GM21786 (cell line): ENCODE measurements around the gene AHI1.
A peak's percentile ranks its signal among the peaks of the same experiment; 100 is the strongest.

Source experiments
- ATAC-seq: cut with Tn5 transposase; IDR thresholded peaks from one replicate; pipeline ENCODE4 v1.9.1; 2021; ENCODE audit not compliant: unreplicated experiment

The AHI1 gene

GRCh38 chr6:135464634-135465033 lies 32.9 kb downstream of the AHI1 start:
- ATAC-seq, result peak; percentile 75

DNA sequence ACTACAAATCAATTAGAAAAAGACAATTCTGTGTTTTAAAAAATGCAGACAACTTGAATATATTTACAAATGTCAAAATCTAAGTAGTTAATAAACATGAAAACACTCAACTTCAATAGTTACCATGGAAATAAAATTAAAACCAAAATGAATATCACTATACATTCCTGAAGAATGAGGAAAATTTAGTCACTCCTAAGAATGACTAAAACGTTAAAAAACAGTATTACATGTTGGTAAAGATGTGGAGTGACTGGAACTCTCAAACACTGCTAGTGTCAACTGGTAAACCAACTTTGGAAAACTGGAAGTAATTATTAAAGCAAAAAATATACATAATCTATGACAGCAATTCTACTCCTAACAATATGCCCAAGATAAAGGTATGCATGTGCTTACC lies 36.3 kb downstream of the AHI1 start:
- no peak for ATAC-seq

DNA sequence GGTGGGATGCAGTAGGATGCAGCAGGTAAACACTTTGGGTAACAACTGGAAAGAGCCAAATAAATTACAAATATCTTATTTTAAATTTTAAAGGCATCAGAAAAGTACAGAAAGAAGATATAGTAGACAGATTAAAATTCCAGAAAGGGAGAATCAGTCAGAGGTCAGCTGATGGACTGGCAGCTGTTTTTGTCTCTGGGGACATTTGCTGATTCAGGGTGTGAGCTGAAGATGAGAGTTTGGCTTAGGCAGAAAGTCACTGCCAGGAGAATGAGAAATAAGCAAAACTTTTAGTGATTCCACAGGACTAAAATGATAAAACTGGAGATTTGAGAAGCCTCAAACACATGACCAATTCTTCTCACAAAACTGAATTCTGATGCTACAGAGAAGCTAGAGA lies 39.5 kb downstream of the AHI1 start:
- ATAC-seq, result no peak

GRCh38 chr6:135451617-135452190 lies 45.8 kb downstream of the AHI1 start:
- no peak for ATAC-seq

DNA sequence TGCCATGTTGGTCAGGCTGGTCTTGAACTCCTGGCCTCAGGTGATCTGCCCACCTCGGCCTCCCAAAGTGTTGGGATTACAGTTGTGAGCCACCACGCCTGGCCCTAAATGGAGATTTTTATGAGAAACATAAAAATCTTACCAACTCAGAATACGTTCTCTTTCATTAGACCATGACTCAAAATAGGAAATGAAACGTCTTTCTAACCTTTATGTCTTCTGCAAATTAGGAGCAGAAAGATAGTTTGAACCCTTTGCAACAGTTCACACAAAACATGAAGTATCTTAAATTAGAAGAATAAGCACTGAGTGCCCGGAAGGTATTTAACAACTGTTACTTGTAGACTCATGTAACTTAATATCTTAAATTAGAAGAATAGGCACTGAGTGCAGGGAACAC lies 48.3 kb downstream of the AHI1 start:
- ATAC-seq, result no peak

DNA sequence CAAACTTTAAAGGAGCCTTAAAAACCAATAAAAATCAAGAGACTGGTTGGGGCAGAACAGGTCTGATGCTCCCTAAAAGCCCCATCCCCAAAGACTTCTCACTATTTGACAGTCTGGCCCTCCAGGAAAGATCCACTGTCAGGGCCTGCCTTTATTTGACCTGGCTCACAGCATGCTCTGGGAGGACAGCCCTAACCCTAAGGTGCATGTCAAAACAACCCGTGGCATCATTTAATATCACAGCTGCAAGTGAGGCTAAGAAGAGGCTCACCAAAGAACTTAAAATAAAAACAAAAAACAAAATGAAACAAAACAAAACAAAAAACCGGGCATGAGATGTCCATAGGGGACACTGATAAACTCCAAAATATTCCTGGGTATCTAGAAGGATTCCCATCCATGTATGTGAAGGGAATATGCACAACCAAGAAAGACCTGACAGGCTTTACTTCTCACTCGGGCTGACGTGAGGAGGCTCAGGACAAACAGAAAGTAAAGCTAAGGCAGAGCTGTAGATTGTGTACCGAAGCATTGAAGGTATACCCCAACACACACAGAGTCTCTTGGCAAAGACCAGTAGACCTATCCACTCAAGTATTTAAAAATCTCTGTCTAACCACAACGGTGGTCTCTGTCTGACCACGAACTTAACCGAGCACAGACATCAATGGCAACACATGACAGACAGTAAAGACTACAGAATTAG lies 57.3 kb downstream of the AHI1 start:
- peak; percentile 63 for ATAC-seq

- ATAC-seq, result no peak
These were observed 58.0 kb downstream of the AHI1 start for GRCh38 chr6:135439549-135439948.

DNA sequence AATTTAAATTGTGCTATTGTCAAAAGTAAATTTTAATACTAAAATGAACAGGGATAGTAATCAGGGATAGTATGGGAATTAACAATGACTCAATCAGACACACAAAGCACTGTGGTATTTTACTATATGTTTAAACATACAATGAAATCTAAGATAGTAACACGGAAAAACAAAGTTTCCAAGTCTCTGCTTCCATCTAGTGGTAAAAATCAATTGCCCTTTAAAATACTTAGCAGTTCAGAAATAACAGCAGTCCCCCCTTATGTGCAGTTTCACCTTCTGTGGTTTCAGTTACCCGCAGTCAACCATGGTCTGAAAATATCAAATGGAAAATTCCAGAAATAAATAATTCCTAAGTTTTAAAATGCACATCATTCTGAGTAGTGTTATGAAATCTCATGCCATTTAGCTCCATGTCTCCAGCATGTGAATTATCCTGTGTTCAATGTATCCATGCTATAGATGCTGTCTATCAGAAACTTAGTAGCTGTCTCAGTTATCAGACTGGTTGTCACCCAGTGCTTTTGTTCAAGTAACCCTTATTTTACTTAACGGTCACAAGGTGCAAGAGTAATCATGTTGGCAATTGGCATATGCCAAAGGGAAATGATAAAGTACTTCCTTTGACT lies 58.5 kb downstream of the AHI1 start:
- peak; percentile 52 for ATAC-seq

DNA sequence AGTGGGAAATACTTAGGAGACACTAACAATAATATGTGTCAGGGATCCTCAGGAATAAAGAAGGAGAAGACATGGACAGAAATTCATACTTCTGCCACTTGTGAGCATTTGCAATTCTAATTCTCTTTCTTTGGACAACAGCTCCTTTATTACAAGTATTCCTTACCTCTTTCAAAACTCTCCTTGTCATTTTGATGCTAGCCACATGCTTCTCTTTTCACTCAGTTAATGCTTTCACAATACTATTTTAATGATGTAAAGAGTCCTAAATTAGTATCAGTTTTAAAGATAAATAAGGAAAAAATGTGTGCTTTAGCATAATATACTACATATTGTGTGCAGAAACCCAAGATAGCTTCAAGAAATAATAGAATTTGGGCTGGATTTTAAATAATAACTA lies 62.5 kb downstream of the AHI1 start:
- no peak for ATAC-seq

- ATAC-seq, result peak; percentile 52
These were observed 63.4 kb downstream of the AHI1 start for GRCh38 chr6:135434095-135434494.

DNA sequence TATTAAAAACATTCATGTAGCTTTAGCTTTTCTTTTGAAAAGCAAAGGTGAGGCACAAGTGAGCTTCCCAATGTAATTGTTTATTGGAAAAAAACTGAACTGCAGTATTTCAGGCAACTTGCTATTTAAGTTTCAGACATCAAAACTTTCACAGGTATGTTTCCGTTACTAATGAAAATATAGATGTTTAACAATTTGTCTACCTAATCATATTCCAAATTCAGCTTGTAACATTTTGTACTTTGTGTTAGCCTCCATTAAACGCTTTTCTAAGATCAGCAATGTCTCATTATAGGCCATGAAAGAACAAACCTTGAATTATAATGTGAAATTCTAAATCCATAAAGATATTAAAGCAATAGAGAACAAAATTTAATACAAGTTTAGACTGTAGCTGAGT lies 69.5 kb downstream of the AHI1 start:
- ATAC-seq, result no peak

DNA sequence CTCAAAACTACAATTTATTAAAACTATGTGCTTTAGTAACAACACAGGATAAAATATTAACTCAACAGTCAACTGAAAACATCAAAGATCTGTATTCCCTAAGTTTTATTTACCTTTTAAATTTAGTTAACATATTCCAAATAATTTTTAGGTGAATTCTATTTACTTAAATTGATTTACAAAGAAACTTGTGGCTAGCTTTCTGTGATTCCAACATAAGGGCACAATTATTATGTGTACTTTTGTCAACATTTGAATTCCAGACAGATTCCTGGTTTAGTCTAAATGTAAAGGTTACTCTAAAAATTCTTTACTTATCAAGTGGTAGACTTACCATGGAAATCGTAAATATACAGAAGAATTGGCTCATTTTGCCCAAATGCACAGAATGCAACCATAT lies 70.7 kb downstream of the AHI1 start:
- no peak for ATAC-seq

- ATAC-seq, result no peak
These were observed 73.2 kb downstream of the AHI1 start for GRCh38 chr6:135424385-135424784.

DNA sequence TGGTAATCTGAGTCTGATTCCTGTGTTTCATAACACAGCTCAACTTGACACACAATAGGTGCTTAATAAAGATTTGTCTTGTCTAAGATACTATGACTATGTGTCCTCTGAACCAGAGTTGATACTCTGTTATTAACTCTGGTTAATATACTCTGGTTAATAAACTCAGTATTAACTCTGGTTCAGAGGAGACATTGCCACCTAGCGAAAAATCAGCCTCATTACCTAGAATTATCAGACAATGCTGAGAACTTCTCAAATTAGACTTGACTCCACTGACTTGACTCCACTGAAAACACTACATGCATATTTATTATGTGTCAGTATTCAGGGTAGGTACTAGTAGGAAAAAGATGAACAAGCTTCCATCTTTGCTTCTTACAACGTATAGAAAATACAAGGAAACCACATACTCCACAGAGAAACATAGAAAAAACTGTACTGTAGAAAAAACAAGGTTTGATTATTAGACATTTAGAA lies 73.9 kb downstream of the AHI1 start:
- ATAC-seq, result peak; percentile 93

DNA sequence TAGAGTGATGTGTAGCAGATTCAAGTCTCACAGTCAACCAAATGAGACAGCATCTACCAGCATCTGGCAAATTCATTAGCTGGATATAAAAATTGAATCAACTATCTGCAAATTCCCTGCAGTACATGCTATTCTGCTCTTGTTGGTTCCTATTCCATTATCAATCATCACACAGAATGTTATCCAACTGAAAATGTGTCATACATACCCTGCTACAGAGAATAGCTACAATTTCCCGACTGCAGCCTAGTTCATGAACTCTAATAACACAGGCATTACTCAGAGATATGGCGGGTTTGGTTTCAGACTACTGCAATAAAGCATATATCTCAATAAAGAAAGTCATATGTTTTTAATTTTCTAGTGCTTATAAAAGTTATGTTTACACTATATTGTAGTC lies 78.4 kb downstream of the AHI1 start:
- ATAC-seq, result no peak

- ATAC-seq, result no peak
These were observed 79.3 kb downstream of the AHI1 start for GRCh38 chr6:135418040-135418760.

DNA sequence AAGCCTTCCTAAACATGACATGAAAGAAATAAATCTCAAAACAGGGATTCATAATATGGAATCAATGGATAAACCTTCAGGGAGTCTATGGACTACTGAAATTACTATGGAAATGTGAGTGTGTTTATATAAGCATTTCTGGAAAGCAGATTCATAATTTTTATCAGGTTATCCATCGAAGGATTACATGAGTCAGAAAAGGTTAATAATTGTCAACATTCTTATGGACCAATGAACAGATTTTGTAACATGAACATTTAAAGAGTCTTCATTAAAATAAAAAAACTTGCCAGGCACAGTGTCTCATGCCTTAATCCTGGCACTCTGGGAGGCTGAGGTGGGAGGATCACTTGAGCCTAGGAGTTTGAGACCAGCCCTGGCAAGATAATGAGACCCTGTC lies 84.8 kb downstream of the AHI1 start:
- no peak for ATAC-seq

GRCh38 chr6:135411849-135412248 lies 85.7 kb downstream of the AHI1 start:
- ATAC-seq, result no peak

GRCh38 chr6:135411339-135411738 lies 86.2 kb downstream of the AHI1 start:
- no peak for ATAC-seq

- ATAC-seq, result no peak
These were observed 86.7 kb downstream of the AHI1 start for GRCh38 chr6:135410856-135411255.

GRCh38 chr6:135403584-135403983 lies 94.0 kb downstream of the AHI1 start:
- no peak for ATAC-seq

DNA sequence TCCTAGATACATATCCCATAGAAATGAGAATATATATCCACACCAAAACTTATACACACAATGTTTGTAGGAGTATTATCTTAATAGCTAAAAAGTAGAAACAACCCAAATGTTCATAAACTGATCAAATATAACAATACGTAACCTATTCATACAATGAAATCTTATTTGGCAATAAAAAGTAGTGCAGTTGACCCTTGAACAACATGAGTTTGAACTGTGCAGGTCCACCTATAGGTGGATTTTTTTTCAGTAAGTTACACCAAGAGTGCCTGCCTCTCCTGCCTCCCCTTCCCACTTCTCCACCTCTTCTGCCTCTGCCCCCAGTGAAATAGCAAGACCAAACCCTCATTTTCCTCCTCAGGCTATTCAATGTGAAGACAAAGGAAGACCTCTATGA lies 95.2 kb downstream of the AHI1 start:
- no peak for ATAC-seq
